T-cell (primary cell): Measurements from ENCODE around the gene UCK1. TPM values are rescaled to one million over a fixed set of nuclear protein-coding genes. Genes with fewer than 3 reads are reported as not detected.
A peak's percentile ranks its signal among the peaks of the same experiment; 100 is the strongest.

Experiments
- ATAC-seq, 4 experiments: fragments of 200-7000 bp in 3 of 4; fragments of 150-1000 bp in 1 of 4; cut with Tn5 transposase; replicated peaks in 1 of 4; 1 replicate in 3 of 4; 2 replicates in 1 of 4; pipeline ENCODE4 v1.10.0; 2021; ENCODE audit warnings: moderate library complexity in 3 of 4, mild to moderate bottlenecking in 2 of 4, moderate number of reproducible peaks in 1 of 4
- CTCF ChIA-PET, 2 donors: fragments of 300-600 bp; sonication (Branson Sonifier 250); formaldehyde crosslinking; loops; one replicate each; lab custom pipeline; 2022; ENCODE audit warnings: antibody characterized with exemption in 2 of 2; lab: Charles Lee
- POLR2A ChIA-PET, 2 donors: fragments of 300-600 bp; sonication (Branson Sonifier 250); formaldehyde crosslinking; loops; one replicate each; lab custom pipeline; 2022; ENCODE audit warnings: antibody characterized with exemption in 2 of 2; lab: Charles Lee
- DNase-seq, 35 experiments: peaks; one replicate each; pipeline versions ENCODE4 v3.0.0 to v3.0.0-alpha.2; 2013 to 2023
- H3K27ac ChIP-seq: one replicate; pipeline ENCODE4 v1.5.1; 2013; ENCODE audit warnings: low read length
- H3K27me3 ChIP-seq, 2 experiments: replicated peaks in 1 of 2; 1 replicate in 1 of 2; 2 replicates in 1 of 2; pipeline versions ENCODE4 v1.6.1 to v1.7.0; 2013; ENCODE audit warnings: low read length in 1 of 2, mixed read lengths in 1 of 2; ENCODE audit not compliant: control insufficient read depth in 2 of 2, insufficient read depth in 2 of 2; ENCODE audit errors: extremely low read depth in 1 of 2
- H3K36me3 ChIP-seq, 2 donors: 1 replicate in 1 of 2; 2 replicates in 1 of 2; pipeline versions ENCODE4 v1.6.1 to v1.7.0; 2013; ENCODE audit warnings: low read length in 1 of 2; ENCODE audit not compliant: control insufficient read depth in 2 of 2, insufficient read depth in 1 of 2; ENCODE audit errors: extremely low read depth in 1 of 2
- H3K4me1 ChIP-seq, 2 experiments: 1 replicate in 1 of 2; 2 replicates in 1 of 2; pipeline versions ENCODE4 v1.6.1 to v1.7.0; 2013; ENCODE audit warnings: low read length in 2 of 2, mixed read lengths in 1 of 2; ENCODE audit not compliant: insufficient read depth in 2 of 2, control insufficient read depth in 1 of 2; ENCODE audit errors: extremely low read depth in 1 of 2
- H3K4me3 ChIP-seq, 2 donors: 1 replicate in 1 of 2; 2 replicates in 1 of 2; pipeline versions ENCODE4 v1.5.1 to v1.7.0; 2013; ENCODE audit warnings: mild to moderate bottlenecking in 2 of 2, low read length in 1 of 2, moderate library complexity in 1 of 2; ENCODE audit not compliant: control insufficient read depth in 1 of 2; ENCODE audit errors: extremely low read depth in 1 of 2
- H3K9me3 ChIP-seq: 2 replicates; pipeline ENCODE4 v1.7.0; 2013
- H3K27ac Mint-ChIP-seq, 2 donors: one replicate each; pipeline ENCODE4 v1.8.0; 2020 to 2021; ENCODE audit warnings: mild to moderate bottlenecking in 2 of 2, mixed read lengths in 2 of 2
- H3K27me3 Mint-ChIP-seq, 2 donors: one replicate each; pipeline ENCODE4 v1.8.0; 2021 to 2022; ENCODE audit warnings: mixed read lengths in 2 of 2
- H3K36me3 Mint-ChIP-seq: one replicate; pipeline ENCODE4 v1.8.0; 2021; ENCODE audit warnings: mixed read lengths
- H3K4me1 Mint-ChIP-seq, 3 donors: one replicate each; pipeline ENCODE4 v1.8.0; 2020 to 2022; ENCODE audit warnings: mixed read lengths in 3 of 3, mild to moderate bottlenecking in 1 of 3
- H3K4me3 Mint-ChIP-seq, 3 donors: one replicate each; pipeline ENCODE4 v1.8.0; 2020 to 2022; ENCODE audit warnings: mild to moderate bottlenecking in 3 of 3, mixed read lengths in 3 of 3, moderate library complexity in 3 of 3
- H3K9me3 Mint-ChIP-seq, 3 donors: one replicate each; pipeline ENCODE4 v1.8.0; 2020 to 2022; ENCODE audit warnings: mixed read lengths in 3 of 3
- WGBS: methylation state at CpG from one replicate; pipeline ENCODE4 v1.1.5; 2013; ENCODE audit warnings: missing lambda C conversion rate; ENCODE audit not compliant: insufficient coverage; 5-methylcytosine and 5-hydroxymethylcytosine counted together
- total RNA-seq, 35 experiments: library from RNA in 6 of 35; stranded (reverse) in 6 of 35; fragments of 120-200 nt in 1 of 35; gene quantifications; one replicate each; pipeline versions ENCODE4 v1.2.1 to v1.2.4 and lab custom pipeline; 2013 to 2026

UCK1 gene
- total RNA-seq, 5 donors from 2014 or later (not counting 1 experiment from before 2014, with no cell fraction given), result 20.0 to 34.7 (median 32.0) TPM

- Histone ChIP-seq H3K9me3 (no peaks in the 10 kb centered on the region), H3K4me1 (peaks cover 0 to 3% of the 10 kb centered on the region in 2 experiments), H3K27me3 (no peaks in the 10 kb centered on the region), H3K36me3 (peaks cover 64 to 97% of the 10 kb centered on the region in 2 donors), H3K27ac (no peak overlapping the region), H3K4me3 (no peak overlapping the region)
- POLR2A ChIA-PET, result no interaction called here
- CTCF ChIA-PET, result no interaction called here
- no peak overlapping the region for H3K27ac Mint-ChIP-seq
- no peak overlapping the region for H3K4me3 Mint-ChIP-seq
- no peaks in the 10 kb centered on the region for H3K9me3 Mint-ChIP-seq
- WGBS, result 96% methylated on average over 7 of the region's 9 CpGs
- H3K36me3 Mint-ChIP-seq, result peaks cover 60% of the 10 kb centered on the region
- no peak for DNase-seq
- H3K27me3 Mint-ChIP-seq, result no peaks in the 10 kb centered on the region
- H3K4me1 Mint-ChIP-seq, result peaks cover 1 to 6% (median 6%) of the 10 kb centered on the region in 3 donors
- ATAC-seq, result no peak
Observed at GRCh38 chr9:131483319-131484050, 47.6 kb downstream of the UCK1 start.

DNA sequence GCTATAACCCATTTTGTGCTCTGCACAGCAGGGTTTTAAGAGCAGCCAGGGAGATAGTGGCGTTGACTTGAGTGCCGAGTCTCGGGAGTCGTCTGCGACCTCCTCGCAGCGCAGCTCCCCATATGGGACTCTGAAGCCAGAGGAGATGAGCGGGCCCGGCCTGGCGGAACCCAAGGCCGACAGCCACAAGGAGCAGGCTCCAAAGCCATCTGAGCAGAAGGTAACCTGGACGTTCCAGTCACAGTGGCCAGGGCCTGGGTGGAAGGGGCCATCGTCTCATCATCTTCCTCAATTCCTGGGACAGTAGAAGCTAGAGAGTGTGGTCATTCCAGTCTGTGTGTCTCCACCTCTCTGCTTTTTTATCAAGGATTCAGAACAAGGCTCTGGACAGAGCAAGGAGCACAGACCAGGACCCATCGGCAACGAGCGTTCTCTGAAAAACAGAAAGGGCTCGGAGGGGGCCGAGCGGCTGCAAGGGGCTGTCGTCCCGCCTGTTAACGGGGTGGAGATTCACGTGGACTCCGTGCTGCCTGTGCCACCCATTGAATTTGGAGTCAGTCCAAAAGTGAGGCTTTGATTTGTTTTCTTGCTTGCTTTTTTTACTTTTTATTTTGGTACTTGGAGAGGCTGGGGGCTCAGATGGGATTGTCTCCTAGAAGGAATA, 48.6 kb downstream of the UCK1 start:
- DNase-seq, result no peak
- Histone ChIP-seq H3K4me3 (no peak overlapping the region), H3K9me3 (no peaks in the 10 kb centered on the region), H3K27me3 (no peaks in the 10 kb centered on the region), H3K4me1 (peaks cover 0 to 4% of the 10 kb centered on the region in 2 experiments), H3K27ac (no peak overlapping the region), H3K36me3 (peaks cover 69 to 95% of the 10 kb centered on the region in 2 donors)
- peaks cover 3 to 9% (median 4%) of the 10 kb centered on the region in 3 donors for H3K4me1 Mint-ChIP-seq
- no peaks in the 10 kb centered on the region for H3K9me3 Mint-ChIP-seq
- peak overlapping the region in 1 of 3 donors; percentile 32 for H3K4me3 Mint-ChIP-seq
- H3K36me3 Mint-ChIP-seq, result peaks cover 54% of the 10 kb centered on the region
- H3K27ac Mint-ChIP-seq, result no peak overlapping the region
- no peak for ATAC-seq
- CTCF ChIA-PET, result interaction anchor here in 1 of 2 donors (0.6 kb wide), 1 partner anchor 264 kb away, joined by 3 read pairs; no protein-coding TSS in a partner anchor
- WGBS, result 97% methylated on average over 21 of the region's 24 CpGs
- no peaks in the 10 kb centered on the region for H3K27me3 Mint-ChIP-seq
- POLR2A ChIA-PET, result no interaction called here

- Mint-ChIP-seq H3K27ac (peak overlapping the region in 1 of 2 donors; percentile 58), H3K4me1 (peaks cover 3 to 8% (median 4%) of the 10 kb centered on the region in 3 donors), H3K4me3 (peak overlapping the region in 1 of 3 donors; percentile 32), H3K9me3 (no peaks in the 10 kb centered on the region), H3K36me3 (peaks cover 48% of the 10 kb centered on the region), H3K27me3 (no peaks in the 10 kb centered on the region)
- POLR2A ChIA-PET, result interaction anchor here in 1 of 2 donors (0.7 kb wide), 1 partner anchor 1271 kb away, joined by 8 read pairs; no protein-coding TSS in a partner anchor
- peaks cover 0 to 4% of the 10 kb centered on the region in 2 experiments for H3K4me1 ChIP-seq
- H3K4me3 ChIP-seq, result no peak overlapping the region
- DNase-seq, result no peak
- 91% methylated on average over 16 of the region's 19 CpGs for WGBS
- no peak overlapping the region for H3K27ac ChIP-seq
- no peaks in the 10 kb centered on the region for H3K9me3 ChIP-seq
- CTCF ChIA-PET, result interaction anchor here (0.6 to 1.2 kb wide), 4 partner anchors 132 to 280 kb away, joined by 3 to 7 read pairs (median 4); no protein-coding TSS in a partner anchor
- no peak for ATAC-seq
- H3K36me3 ChIP-seq, result peaks cover 65 to 95% of the 10 kb centered on the region in 2 donors
- no peaks in the 10 kb centered on the region for H3K27me3 ChIP-seq
Observed at GRCh38 chr9:131481441-131482342, 49.4 kb downstream of the UCK1 start.

- ChIA-PET CTCF (no interaction called here), POLR2A (interaction anchor here in 1 of 2 donors (0.6 kb wide), 1 partner anchor 110 kb away, joined by 3 read pairs; no protein-coding TSS in a partner anchor)
- no peak overlapping the region for H3K27ac Mint-ChIP-seq
- H3K9me3 Mint-ChIP-seq, result no peaks in the 10 kb centered on the region
- no peaks in the 10 kb centered on the region for H3K27me3 Mint-ChIP-seq
- DNase-seq (no peak), ATAC-seq (no peak)
- H3K4me1 Mint-ChIP-seq, result peaks cover 3 to 7% (median 4%) of the 10 kb centered on the region in 3 donors
- Histone ChIP-seq H3K4me3 (no peak overlapping the region), H3K36me3 (peaks cover 60 to 95% of the 10 kb centered on the region in 2 donors), H3K27ac (no peak overlapping the region), H3K9me3 (no peaks in the 10 kb centered on the region), H3K4me1 (peaks cover 0 to 4% of the 10 kb centered on the region in 2 experiments), H3K27me3 (no peaks in the 10 kb centered on the region)
- WGBS, result no CpG with 5 or more reads among the region's 1 CpG
- no peak overlapping the region for H3K4me3 Mint-ChIP-seq
- peaks cover 42% of the 10 kb centered on the region for H3K36me3 Mint-ChIP-seq
Observed at GRCh38 chr9:131480258-131480657, 50.8 kb downstream of the UCK1 start.

DNA sequence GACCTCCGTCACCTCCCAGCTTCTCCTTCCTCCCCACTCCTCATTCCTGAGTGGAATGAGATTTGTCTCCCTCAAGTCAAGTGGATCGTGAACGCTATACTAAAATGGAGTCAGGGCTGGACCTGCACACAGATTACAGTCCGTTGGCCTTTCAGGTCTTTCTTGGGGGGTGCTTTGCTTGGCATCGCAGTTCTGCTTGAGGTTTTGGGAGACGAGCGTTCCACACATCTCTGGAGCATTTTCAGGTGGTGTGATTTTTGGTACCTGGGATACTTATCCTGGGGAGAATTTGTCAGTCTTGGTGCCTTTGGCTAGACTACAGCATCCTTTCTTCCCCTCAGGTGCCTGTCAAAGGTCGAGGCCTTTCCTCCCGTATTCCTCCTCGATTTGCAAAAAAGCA, 52.2 kb downstream of the UCK1 start:
- Mint-ChIP-seq H3K4me3 (no peak overlapping the region), H3K27ac (no peak overlapping the region), H3K9me3 (no peaks in the 10 kb centered on the region), H3K36me3 (peaks cover 38% of the 10 kb centered on the region), H3K27me3 (no peaks in the 10 kb centered on the region), H3K4me1 (peaks cover 3 to 7% (median 4%) of the 10 kb centered on the region in 3 donors)
- WGBS, result 100% methylated on average over 2 of the region's 10 CpGs
- no peak overlapping the region for H3K4me3 ChIP-seq
- H3K27me3 ChIP-seq, result no peaks in the 10 kb centered on the region
- peaks cover 0 to 4% of the 10 kb centered on the region in 2 experiments for H3K4me1 ChIP-seq
- no peak overlapping the region for H3K27ac ChIP-seq
- ATAC-seq (no peak), DNase-seq (no peak)
- peaks cover 59 to 95% of the 10 kb centered on the region in 2 donors for H3K36me3 ChIP-seq
- POLR2A ChIA-PET, result interaction anchor here in 1 of 2 donors (0.6 kb wide), 1 partner anchor 718 kb away, joined by 6 read pairs; no protein-coding TSS in a partner anchor
- CTCF ChIA-PET, result no interaction called here
- no peaks in the 10 kb centered on the region for H3K9me3 ChIP-seq
